Osteoblast (primary cell): ENCODE measurements around the gene DNAH6. TPM values are rescaled to one million over a fixed set of nuclear protein-coding genes. Genes with fewer than 3 reads are reported as not detected.
"Not testable (repeated sequence)": the region's sequence is repeated elsewhere in the genome, so short reads cannot be mapped to it uniquely, and the experiment has no call there.

Source experiments
- DNase-seq: peaks from one replicate; pipeline ENCODE4 v3.0.0; 2011; ENCODE audit warnings: low spot score, mixed read lengths; ENCODE audit not compliant: insufficient read length; ENCODE audit errors: missing footprints
- H2AFZ ChIP-seq: 2 replicates; pipeline ENCODE4 v1.6.0; 2011; ENCODE audit warnings: mild to moderate bottlenecking, low read length
- H3K27ac ChIP-seq: 2 replicates; pipeline ENCODE4 v1.5.1; 2011; ENCODE audit warnings: mild to moderate bottlenecking, low read depth, low read length, moderate library complexity
- H3K27me3 ChIP-seq: 2 replicates; pipeline ENCODE4 v1.6.0; 2012; ENCODE audit warnings: mild to moderate bottlenecking, control low read depth, inconsistent platforms, low read length, moderate library complexity; ENCODE audit not compliant: insufficient read depth
- H3K36me3 ChIP-seq: 2 replicates; pipeline ENCODE4 v1.5.1; 2011; ENCODE audit warnings: mild to moderate bottlenecking, low read length, control low read depth, moderate library complexity; ENCODE audit not compliant: insufficient read depth
- H3K4me1 ChIP-seq: 2 replicates; pipeline ENCODE4 v1.5.1; 2011; ENCODE audit warnings: mild to moderate bottlenecking, low read length, control low read depth, moderate library complexity; ENCODE audit not compliant: insufficient read depth
- H3K4me2 ChIP-seq: 2 replicates; pipeline ENCODE4 v1.6.0; 2011; ENCODE audit warnings: mild to moderate bottlenecking, low read length; ENCODE audit not compliant: insufficient read depth
- H3K4me3 ChIP-seq: fragments of 200-600 bp; sonication (generic); 3 replicates; pipeline ENCODE4 v1.5.1; 2012; ENCODE audit warnings: mild to moderate bottlenecking, low read length, inconsistent platforms; ENCODE audit not compliant: insufficient read depth
- H3K79me2 ChIP-seq: 2 replicates; pipeline ENCODE4 v1.6.0; 2012; ENCODE audit warnings: mild to moderate bottlenecking, low read length, control low read depth, inconsistent platforms; ENCODE audit not compliant: insufficient read depth
- H3K9me3 ChIP-seq: 2 replicates; pipeline ENCODE4 v1.5.1; 2011; ENCODE audit warnings: low read depth, low read length, control low read depth
- H4K20me1 ChIP-seq: 2 replicates; pipeline ENCODE4 v1.6.0; 2012; ENCODE audit warnings: mild to moderate bottlenecking, low read length, control low read depth; ENCODE audit not compliant: insufficient read depth
- CTCF ChIP-seq: IDR thresholded peaks from 2 replicates; pipeline ENCODE4 v1.5.1; 2011; ENCODE audit warnings: mild to moderate bottlenecking, low read depth, low read length, moderate library complexity; ENCODE audit errors: extremely low read depth
- total RNA-seq: library from RNA; depleted of rRNA; stranded (reverse); fragments of >200 nt; gene quantifications from 2 replicates; pipeline ENCODE4 v1.2.3, GENCODE V29; 2012

Gene DNAH6
- total RNA-seq, result under 0.01 and 0.36 TPM in 2 replicates

GRCh38 chr2:84516234-84516986, at the start of gene DNAH6:
Gene DNAH6 (plus strand): TSS chr2:84516498. CDS start chr2:84517827, 1,329 bp downstream.
- no peaks in the 10 kb centered on the region for H3K79me2 ChIP-seq
- peak within 1 kb of the TSS; percentile 92 for H3K4me2 ChIP-seq
- no peaks in the 10 kb centered on the region for H3K9me3 ChIP-seq
- H3K36me3 ChIP-seq, result no peaks in the 10 kb centered on the region
- DNase-seq, result peak; percentile 92
- peaks cover 2% of the 10 kb centered on the region for H3K4me1 ChIP-seq
- H3K27ac ChIP-seq, result peak within 1 kb of the TSS; percentile 74
- no peaks in the 10 kb centered on the region for H4K20me1 ChIP-seq
- H3K4me3 ChIP-seq, result peak within 1 kb of the TSS; percentile 74
- peak within 1 kb of the TSS; percentile 92 for H2AFZ ChIP-seq
- no peak for TF ChIP-seq CTCF
- H3K27me3 ChIP-seq, result no peaks in the 10 kb centered on the region

DNA sequence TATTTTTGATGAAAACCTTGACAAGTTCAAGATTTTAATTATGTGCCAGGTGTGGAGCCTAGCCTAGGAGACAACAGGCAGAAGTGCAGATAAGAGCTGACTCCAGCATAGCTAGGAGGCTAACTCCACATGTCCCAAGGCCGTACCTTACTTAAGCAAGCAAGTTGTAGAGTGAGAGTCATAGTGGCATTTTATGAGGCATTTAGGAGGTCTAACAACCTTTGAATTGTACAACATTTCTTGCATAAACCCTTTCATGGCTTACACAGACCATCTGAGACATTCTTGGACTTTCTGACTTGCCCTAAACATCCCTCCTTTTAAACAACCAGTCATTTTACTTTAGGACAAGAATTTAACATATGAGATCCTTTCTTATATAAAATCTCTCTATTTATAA, 48.9 kb upstream of the DNAH6 start:
- no peak overlapping the region for H3K4me2 ChIP-seq
- no peak overlapping the region for H3K4me3 ChIP-seq
- H3K27ac ChIP-seq, result no peak overlapping the region
- no peaks in the 10 kb centered on the region for H3K36me3 ChIP-seq
- peaks cover 4% of the 10 kb centered on the region for H3K9me3 ChIP-seq
- no peaks in the 10 kb centered on the region for H3K27me3 ChIP-seq
- H2AFZ ChIP-seq, result no peak overlapping the region
- H3K79me2 ChIP-seq, result no peaks in the 10 kb centered on the region
- no peak for DNase-seq
- H4K20me1 ChIP-seq, result no peaks in the 10 kb centered on the region
- no peak for TF ChIP-seq CTCF
- no peaks in the 10 kb centered on the region for H3K4me1 ChIP-seq

GRCh38 chr2:84472423-84472822, 43.9 kb upstream of the DNAH6 start:
- H3K27me3 ChIP-seq, H4K20me1 ChIP-seq, H3K9me3 ChIP-seq, H3K4me2 ChIP-seq, H2AFZ ChIP-seq, H3K36me3 ChIP-seq, H3K27ac ChIP-seq, DNase-seq, H3K4me1 ChIP-seq, H3K4me3 ChIP-seq, H3K79me2 ChIP-seq: not testable (repeated sequence)

DNA sequence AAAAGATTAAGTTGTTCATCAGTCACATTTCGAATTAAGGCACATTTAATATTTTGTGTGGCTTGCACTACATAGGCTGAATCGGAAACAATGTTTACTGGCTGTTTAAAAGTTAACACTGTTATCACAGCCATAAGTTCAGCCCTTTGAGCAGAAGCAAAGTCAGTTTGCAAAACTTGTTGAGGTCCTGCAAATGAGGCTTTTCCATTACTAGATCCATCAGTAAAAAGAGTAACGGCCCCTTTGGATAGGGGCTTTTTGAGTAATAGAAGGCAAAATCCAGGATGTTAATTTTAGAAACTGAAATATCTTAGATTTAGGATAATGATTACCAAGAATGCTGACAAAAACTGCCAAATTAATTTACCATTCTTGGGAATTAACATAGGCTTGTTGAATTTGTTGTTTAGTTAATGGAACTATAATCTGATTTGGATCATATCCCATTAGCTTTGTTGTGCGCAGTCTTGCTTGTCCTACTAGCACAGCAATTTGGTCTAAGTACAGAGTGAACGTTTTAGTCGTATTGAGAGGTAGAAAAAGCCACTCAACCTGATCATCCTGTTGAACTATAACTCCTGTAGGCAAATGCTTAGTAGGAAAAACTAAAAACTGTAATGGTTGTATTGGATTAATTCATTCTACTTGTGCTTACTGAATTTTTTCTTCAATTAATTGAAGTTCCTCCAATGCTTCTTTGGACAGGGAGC, 43.3 kb upstream of the DNAH6 start:
- Histone ChIP-seq H3K4me1 (no peaks in the 10 kb centered on the region), H3K27ac (no peak overlapping the region), H2AFZ (no peak overlapping the region), H3K36me3 (no peaks in the 10 kb centered on the region), H3K27me3 (no peaks in the 10 kb centered on the region), H3K9me3 (peaks cover 4% of the 10 kb centered on the region), H4K20me1 (no peaks in the 10 kb centered on the region), H3K79me2 (no peaks in the 10 kb centered on the region), H3K4me2 (no peak overlapping the region), H3K4me3 (no peak overlapping the region)
- DNase-seq, result no peak
- no peak for TF ChIP-seq CTCF
